Stimulated activated CD4-positive, alpha-beta T cell treated with anti-CD3 and anti-CD28 coated beads, Interleukin-1b, Interleukin-23, amount 100 ng/mL, for 1 hour (primary cell): ENCODE measurements around the gene CACNA1S.
A peak's percentile ranks its signal among the peaks of the same experiment; 100 is the strongest.

ENCODE experiments used
- DNase-seq, 2 donors: peaks; one replicate each; pipeline ENCODE4 v3.0.0-alpha.2; 2020; ENCODE audit warnings: low read depth in 2 of 2

Gene CACNA1S

DNA sequence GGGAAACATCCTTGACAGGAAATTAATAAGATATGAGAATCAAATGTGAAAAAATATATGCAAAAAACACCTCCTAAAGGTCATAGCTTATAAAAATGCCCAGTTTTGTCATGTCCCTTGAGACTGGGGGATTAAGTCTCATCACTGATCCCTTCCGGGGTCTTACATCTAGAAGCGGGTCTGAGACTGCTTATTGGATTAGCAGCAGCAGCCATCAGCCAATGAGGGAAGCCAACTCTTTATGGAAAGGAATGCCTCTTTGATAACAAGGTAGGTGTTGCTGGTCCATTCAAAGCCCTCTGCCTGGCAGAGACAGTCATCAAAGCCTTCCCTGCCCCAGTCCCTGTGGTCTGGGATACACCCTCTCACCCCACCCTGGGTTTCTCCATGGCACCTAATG lies 3.9 kb upstream of the CACNA1S start:
- no peak for DNase-seq

DNA sequence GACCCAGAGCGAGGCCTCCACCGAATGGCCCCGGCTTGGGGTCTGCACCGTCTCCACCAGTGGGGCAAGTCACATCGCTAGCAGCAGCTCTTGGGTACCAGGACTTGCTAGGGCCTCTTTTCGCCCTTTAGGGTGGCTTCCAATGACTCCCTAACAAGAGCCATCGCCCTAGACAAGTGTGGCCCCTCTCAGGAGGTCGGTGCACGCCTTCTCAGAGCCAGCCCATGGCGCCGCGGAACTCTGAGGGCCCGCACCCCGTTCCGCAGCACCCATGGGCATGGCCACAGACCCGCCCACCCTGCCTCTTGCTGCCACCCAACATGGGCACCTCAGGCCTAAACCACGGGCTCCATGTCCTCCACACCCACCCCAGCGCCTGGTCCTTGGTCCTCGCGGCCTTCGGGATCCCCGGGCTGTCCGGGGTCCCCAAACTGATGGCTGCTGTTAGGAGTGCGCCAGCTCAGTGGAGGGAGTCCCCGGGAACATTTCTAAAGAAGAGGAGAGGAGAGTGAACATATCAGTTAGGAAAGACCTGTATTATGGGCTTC lies 3.2 kb upstream of the CACNA1S start:
- no peak for DNase-seq

DNA sequence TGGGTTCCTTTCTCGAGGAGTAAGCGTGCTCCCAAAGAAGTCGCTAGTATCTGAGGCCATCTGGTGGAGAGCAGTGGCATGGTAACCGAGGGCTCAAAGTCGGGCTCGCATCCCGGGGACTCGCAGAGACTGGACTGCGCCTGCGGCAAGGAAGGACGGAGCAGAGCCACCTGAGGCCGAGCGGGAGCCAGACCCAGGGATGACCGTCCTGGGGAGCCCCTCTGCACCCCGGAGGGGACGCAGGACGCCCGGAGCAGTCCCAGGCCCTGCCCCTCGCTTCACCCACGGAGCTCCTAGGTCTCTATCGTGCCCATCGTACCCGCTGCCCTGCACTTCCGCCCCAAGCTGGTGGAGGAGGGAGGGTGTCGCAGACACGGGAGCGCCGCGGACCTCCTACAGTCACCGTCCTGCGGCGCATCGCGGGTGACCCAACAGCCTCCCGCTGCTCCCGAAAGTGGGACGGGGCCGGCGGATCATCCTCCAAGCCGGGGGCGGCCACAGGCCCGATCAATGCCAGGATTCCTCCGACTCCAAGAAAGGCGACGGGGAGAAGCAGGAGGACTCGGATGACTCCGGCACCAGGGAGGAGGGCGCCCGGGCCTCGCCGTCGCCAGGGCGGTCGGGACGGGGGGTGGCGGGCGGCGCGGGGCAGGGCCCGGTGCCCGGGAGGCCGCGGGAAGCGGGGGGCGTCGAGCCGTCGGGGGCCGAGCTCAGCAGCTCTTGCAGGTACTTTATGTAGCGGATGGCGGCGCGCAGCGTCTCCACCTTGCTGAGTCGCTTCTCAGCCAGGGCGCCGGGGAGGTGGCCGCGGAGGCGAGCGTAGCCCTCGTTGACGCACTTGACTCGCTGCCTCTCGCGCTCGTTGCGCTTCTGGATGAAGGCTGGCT lies 2.3 kb upstream of the CACNA1S start:
- peak; percentile 27 to 39 for DNase-seq

DNA sequence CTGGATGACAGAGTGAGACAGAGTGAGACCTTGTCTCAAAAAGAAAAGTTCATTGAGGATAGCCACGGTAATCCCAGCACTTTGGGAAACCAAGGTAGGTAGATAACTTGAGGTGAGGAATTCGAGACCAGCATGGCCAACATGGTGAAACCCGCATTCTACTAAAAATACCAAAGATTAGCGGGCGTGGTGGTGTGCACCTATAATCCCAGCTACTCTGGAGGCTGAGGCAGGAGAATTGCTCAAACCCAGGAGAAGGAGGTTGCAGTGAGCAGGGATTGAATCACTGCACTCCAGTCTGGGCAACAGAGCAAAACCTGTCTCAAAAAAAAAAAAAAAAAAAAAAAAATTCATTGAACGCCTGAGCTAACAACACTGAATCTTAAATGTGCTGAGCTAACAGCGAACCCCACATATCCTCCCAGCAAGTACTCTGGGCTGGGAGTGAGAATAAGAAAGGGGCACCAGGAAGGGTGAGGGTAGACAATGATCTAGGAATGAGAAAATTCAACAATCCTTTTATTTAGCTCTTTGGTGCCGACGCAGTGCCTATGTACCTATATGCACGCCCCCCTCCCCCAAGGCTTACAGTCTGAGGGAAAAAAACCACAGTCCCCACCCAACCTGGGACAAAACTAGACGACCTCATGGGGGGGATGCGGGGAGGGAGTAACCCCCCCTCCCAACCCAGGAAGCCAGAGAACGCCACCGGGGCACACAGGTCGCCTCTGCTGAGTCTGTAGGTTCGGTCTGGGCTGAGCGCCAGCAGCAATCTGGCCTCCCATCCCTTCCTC lies 1.4 kb upstream of the CACNA1S start:
- DNase-seq = no peak

DNA sequence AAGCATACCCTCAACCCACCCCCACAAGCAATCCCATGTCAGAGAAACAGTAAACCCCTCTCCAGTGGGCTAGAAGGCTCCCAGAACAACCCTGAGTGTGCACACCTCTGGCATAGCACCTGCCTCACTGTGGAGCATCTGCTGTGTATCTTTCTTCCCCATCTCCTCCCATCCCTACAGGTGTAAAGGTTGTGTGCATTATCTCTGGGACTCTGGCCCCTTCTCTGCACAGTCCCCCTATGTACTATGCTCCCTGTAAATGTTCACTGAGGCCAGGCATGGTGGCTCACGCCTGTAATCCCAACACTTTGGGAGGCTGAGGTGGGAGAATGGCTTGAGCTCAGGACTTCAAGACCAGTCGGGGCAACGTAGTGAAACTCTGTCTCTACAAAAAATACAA lies 700 bp upstream of the CACNA1S start:
- no peak for DNase-seq

DNA sequence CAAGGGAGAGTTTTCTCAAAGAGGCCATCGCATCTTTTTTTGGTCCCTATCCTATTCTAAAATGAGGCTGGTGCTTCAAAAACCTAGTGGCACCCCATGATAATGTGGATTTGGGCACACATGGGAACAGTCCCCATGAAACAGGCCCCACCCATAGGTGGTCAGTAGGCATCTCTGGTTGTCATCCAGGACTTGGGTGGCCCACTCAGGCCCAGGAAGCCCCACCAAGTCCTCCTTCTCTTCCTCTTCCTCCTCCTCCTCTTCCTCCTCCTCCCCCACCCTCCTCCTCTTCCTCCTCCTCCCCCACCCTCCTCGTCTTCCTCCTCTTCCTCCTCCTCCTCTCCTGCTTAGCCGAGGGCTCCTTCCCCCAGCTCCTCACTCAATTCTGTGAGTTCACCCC lies 554 bp downstream of the CACNA1S start:
- DNase-seq = no peak

DNA sequence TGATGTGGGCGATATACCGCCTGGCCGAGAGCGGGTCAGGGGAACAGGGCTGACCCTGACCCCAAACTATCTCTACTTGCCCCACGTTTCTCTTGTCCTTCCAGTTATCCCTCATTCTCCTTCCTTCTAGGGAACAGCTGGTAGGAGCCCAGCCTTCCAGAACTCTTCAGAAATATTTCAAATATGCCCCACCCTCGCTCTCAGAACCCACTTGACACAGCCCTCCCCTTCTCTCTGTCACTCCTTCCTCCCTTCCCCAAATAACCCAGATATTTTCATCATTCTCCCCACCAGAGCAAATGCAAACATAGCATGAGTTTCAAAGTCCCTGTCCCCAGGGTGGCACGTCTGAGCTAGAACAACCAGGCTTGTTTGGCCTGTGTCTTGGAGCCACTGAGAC lies 1.1 kb downstream of the CACNA1S start:
- no peak for DNase-seq

DNA sequence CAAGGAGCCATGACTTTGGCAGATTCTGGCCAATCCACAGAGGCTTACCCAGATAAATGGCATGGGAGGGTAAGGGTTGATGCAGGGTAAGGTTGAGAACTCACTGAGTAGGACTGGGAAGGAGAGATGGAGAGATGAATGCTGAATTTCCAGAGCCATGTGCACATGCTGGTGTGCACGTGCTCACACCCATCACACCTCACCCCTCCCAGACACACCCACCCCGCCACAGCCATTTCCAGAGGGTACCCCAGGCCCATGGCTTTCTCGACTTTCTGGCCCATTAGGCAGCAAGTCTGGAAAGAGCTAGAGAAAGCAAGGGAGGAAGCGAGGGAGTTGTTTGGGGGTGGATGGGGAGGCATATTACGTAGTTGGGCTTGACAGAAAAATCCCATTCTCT lies 1.6 kb downstream of the CACNA1S start:
- DNase-seq = no peak

DNA sequence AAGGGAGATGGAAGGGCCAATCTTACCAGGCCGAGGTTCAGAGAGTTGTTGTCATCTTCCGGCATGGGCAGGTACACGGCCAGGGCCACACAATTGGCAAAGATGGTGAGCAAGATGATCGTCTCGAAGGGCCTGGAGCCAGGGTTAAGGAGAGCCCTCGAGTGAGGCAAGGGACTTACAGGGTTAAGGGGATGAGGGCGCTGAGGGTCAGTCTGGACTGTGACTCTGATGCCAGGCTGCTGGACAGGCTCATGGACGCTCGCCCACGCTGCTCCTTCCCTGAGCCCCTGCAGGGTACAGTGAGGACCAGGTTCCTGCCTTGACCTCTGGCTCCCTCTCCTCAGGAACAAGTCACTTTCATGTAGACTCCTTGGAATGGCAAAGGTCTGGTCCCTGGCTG lies 2.1 kb downstream of the CACNA1S start:
- DNase-seq = no peak

DNA sequence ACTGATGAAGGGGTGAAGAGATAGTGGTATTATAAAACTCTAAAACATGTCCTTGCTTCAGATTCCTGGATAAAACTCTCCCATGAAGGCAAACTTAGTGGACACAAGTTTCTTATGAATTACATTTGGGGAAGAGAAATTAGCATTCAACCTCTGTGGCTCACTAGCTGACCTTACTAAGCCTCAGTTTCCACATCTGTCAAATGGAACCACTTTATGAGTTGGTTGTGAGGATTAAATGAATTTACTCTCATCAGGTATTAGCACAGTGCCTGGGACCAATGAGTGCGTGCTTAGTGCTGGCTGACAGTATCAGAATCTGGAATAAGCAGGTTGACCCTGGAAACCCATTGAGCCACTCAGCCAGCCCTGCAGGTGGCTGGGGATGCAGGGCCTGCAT lies 2.6 kb downstream of the CACNA1S start:
- DNase-seq = no peak

DNA sequence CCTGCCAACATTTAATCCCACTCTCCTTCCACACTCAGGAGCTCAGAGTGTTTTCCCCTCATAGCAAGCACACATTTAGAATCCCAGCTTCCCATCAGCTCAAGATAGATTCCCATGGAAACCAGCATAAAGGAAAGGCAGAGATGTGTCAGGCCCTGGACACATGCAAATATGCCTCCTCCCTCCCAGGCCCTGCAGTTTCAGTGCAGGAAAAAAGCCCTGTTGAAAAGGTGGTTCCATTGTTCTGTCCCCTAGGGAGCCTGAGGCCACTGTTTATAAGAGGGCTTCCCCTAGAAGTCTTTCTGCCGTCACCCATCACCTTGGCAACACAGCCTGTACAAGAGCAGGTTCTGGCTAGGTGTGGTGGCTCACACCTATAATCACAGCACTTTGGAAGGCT lies 3.6 kb downstream of the CACNA1S start:
- no peak for DNase-seq

DNA sequence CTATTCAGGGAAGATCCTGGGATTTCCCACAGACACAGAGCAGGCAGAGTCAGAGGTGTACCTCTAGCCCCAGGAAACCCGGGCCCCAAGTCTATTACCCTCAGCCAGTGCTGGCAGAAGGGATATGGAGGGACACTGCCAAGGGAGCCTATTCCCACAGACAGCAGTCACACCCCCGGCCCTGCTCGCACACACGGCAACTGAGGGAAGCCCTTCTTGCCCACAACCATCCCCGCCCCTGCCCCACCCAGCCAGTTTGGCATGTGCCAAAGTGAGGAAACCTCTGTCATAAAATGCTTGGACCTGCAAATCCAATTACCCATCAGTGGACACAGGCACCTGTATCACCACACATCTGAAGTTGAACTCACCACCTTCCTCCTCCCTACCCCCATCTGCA lies 6.5 kb downstream of the CACNA1S start:
- no peak for DNase-seq

DNA sequence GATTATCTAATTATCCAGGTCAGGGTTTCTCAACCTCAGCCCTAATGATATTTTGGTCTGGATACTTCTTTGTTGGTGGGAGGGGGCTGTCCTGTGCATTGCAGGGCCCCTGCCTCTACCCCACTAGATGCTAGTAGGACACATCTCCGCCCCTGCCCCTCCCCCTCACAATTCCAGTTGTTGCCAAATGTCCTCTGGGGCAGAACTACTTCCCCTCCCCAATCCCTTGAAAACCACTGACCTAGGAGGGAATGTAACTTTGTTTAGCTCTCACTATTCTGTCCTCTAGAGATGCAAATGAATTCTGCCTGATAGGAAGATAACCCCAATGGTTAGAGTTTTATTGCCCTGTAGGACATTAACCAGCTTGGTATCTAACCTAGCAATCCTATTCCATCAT lies 8.1 kb downstream of the CACNA1S start:
- no peak for DNase-seq

DNA sequence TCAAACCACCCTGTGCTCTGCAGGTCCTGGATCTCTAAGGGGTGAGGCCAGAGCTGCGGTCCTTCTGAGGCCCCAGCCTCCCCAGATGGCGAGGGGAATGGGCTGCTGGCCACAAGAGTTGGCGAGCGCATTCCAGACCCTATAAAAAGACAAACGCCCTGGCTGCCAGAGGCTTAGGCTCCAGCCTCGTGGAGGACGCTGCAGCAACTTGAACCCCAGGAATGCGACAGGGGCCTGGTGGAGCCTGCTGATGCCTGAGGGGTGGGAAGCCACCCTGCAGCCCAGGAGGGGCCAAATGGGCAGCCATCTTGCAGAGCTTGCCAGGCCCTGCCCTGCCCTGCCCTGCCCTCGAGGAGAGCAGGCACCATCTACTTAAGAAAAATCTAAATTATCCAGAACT lies 8.6 kb downstream of the CACNA1S start:
- no peak for DNase-seq

DNA sequence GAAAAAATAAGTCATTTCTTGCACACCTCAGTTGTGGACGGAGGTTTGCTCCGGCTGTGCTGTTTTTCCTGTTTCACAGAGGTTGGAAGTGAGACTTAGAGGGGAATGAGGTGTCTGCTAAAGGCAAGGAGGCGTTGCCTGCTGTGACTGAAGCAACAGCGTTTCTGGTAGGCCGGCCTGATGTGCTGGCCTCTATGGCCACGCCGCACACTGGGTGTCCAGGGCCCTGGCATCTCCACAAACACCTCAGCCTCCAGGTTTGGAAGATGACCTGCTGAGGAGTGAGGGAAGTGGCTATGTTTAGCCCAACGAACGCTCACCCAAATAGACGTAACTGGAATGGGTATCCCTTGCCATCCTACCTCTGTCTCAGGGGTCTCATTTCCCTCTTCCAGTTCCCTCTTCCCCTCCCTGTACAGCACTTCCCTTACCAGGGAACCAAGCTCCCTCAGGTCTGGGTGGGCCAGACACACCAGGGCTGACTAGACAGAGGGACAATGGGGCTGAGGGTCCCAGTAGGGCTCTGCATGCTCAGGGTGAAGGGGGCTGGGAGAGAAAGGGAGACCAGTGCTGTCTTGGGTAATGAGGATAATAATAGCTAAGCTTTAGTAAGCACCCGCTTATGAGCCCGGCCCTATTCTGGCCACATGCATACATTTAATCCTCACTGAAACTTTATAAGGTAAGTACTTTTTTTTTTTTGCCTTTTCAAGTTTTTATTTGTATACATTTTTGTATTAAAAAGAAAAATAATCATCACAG lies 11.9 kb downstream of the CACNA1S start:
- no peak for DNase-seq

DNA sequence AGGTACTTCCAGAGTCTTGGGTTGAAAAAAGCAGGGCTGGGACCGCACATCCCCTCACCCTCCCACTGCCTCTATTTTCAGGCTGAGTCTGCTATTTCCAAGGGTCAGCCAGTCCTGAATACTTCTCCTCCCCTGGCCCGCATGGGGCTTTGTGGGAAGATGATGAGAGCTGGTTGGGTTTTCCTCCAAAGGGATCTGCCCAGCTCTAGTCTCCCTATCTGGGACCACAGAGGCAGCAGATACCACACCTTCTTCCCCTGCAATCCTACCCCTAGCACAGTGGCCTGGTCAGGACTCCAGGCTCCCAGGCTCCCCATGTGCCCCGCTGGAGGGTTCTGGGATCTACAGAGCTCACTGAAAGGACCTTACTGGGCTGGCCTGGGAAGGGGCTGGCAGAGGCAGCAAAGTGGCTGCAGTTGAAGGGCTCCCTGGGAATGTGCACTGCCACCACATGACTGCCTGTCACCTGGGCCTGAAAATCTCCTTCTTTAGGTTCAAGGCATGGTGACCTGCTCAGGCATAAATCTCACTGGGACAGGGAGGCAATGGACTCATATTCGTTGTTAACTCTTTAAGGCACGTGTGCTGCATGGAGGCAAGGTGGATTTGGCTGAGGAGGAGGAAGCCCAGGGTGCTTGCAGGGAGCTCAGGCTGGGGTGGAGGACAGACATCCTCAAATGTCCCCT lies 13.1 kb downstream of the CACNA1S start:
- no peak for DNase-seq

DNA sequence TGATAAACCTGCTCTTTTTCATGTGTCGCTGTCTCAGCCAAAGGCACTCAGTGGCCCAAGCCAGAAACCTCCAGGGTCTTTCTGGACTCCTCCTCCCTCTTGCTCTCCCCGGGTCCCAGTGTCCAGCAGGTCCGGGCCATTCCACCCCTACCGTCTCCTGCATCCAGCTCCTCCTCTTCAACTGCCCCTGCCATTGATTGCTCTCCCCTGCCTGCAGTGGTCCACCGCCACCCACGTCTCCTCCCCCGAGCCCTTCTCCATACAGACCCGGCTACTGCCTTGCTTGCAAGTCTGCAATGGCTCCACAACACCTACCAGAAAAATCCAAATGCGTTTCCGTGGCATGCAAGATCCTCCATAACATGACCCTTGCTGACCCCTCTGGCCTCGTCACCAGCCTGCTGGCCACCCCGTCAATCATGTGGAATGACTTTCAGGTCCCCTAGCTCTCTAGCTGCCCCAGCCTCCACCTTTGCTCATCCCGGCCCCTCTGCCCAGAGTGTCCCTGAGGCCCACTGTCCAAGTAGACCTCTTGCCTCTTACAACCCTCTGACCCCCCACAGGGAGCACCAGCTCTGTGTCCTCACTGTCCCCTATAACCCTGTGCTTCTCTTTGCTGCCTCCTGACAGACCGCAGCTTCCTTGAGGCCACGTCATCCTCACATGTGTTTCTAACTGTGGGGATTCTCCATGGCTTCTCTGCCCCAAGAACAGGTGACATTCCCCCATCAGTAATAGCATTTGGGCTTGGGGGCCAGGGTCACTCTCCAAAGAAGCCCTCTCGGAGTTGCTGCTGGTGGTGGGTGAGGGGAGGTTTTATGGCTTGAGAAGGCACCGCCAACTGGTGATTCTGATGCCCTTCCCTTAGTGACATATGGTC lies 15.0 kb downstream of the CACNA1S start:
- no peak for DNase-seq

DNA sequence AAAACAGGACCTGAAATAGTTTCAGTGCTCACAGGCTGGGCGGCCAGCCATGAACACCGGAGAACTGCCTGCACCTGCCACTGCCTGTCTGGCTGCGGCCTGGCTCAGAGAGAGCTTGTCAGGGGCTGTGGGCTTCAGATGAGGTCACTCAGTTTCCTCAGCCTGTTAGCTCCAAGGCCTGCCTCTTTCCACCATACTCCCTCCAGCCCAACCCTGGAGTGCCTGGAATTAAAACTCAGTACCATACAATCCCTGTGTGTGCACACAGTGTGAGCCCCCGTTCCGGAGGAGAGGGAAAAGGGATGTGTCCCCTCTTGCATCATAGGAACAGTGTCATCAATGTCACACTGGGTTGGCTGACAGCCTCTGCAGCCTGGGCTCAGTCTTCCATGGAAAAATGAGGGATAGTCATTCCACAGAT lies 16.2 kb downstream of the CACNA1S start:
- DNase-seq = no peak

DNA sequence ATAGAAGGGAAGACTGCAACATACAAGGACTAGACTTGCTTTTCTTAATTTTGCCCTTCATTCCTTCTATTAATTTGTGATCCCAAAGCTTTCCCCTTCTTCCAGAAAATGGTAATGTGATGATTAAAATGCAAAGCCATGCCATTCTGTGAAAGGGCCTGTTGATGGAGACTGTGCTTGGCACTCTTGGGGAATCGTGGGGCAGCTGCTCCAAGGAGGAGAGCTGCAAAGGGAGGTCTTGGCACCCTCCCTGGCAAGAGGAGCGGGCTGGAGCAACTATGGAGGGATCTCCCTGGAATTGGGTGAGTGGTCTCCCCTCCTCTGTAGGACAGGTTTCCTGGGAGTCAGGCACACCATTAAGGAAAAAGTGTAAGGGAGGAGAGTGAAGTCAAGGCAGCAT lies 16.6 kb downstream of the CACNA1S start:
- DNase-seq = no peak

DNA sequence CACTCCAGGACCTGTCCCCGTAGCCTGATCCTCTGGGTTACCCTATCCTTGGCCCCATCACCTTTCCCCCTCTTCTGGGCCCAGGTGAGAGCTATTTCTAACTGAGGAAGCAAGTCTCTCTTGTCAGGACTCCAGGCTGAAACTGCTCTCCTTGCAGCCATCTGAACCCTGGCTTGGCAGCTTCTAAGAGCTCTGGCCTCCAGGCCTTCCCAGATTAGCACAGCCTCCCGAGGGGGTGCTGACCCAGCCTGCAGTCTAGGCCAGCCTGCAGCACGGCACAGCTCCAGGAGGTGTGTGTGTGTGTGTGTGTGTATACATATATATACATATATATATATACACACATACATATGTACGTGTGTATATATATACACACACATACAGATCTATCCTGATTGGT lies 17.4 kb downstream of the CACNA1S start:
- DNase-seq = no peak

DNA sequence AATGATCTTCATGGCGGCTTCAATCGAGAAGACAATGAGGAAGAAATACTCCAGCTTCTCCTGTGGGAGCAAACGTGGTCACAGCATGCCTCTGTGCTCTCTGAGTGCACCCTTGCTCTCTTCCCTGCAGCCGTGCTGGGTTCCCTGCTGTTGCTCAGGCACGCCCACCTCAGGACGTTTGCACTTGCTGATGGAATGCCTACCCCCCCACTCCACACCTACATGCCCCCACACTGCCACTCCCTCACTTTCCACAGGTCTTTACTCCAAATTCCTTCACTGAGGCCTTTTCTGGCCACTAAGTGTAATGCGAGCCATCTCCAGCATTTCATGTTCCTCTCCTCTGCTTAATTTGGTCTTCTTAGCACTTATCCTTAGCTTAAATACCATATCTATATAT lies 18.3 kb downstream of the CACNA1S start:
- DNase-seq = no peak
